Measurements from ENCODE around the gene ACRBP.

The ACRBP gene

DNA sequence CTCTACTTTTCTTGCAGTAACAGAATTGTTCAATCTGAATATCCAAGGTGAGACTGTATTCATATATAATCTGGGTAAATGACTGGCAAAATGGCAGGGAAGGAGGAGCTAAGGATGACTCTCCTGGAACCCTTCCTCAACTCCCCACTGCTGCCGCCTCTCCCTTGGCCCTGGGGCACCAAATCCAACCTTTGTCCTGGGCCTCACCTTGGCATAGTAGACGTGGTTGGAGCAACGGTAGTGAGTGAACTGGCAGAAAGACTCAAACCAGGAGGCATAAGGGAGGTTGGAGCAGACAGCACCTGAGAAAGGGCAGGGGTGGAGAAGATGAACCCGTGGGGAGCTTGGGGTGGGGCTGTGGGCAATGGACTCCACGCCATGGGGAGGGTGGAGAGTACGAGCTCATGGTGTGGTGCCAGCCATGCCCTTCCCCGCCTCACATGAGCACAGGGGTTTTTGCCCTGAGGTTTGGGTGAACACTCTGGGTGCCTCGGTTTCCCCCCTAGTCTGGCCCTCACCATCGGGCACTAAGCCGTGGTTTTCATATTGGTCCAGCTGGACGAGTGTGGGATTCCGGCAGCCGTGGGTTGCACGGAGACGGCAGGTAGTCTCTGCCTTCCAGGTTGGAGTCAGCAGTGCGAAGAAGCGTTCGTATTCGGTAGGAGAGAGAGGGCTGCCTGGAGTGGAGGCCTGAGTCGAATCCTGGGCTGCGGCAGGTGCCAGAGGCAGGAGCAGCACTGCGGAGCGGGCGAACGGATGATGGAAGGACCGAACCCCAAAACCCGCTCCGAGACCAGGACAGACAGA is 753 bp downstream of the ACRBP start:
- no peak for DNase-seq

DNA sequence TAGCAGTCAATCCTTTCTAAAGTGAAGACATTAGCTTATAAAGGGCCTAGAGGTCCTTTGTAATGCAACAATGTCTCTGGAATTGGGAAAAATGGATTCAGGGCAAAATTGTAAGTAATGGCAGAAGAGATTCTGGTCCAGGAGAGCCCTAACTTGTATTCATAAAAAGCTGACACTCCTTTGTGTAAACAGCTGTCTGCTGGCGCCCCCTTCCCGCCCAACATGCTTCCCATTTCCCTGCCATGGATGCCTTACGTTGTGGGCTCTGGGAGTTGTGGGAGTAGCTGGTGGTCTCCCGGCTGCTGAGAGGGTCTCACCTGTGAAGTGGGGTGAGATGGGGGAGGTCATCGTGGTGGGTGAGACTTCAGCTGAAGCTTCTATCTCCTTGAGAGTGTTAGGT is 2.3 kb downstream of the ACRBP start:
- DNase-seq = no peak

DNA sequence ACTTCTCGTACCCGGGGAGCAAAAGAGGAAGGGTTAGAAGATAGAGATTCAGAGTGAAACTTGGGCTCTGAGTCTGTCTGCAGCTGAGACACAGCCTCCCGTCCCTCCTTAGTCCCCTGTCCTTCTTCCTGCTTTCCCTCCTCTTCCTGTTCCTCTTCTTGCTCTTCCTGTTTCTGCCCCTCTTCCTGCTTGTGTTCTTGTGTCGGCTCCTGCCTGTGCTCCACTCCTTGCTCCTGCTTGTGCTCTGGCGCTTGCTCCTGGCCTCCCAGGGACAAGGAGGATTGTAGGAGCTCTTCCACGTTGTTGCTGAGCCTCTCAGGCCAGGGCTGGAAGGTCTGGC is 3.0 kb downstream of the ACRBP start:
- no peak for DNase-seq

DNA sequence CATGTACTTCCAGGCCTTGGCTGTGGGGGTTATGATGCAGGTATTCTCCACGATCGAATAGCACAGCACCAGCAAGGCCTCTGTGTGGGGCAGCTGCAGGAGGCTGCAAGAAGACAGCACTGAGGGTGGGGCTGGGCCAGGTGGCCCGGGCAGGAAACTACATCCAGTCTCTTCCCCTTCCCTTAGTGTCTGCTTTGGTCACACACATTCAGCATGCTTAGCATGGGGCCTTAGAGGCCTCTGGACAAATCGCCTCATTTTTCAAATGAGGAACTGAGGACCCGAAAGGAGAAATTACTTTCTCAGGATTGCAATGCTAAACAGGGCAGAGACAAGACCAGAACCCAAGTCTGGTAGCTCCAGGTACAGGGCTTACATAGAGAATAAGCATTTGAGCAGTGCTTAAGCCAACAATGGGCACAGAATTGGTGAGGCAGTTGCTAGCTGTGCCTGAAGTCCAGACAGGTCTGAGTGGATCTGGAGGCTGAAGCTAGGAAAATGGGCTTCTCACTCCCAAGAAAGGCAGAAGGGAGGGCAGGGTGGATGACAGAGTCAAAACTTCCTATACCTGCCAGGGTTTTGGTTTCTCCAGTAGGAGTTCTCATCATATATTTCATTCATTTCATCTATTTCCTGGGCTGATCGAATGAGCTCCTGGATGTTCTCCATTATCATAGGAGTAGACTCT is 3.5 kb downstream of the ACRBP start:
- DNase-seq = no peak

DNA sequence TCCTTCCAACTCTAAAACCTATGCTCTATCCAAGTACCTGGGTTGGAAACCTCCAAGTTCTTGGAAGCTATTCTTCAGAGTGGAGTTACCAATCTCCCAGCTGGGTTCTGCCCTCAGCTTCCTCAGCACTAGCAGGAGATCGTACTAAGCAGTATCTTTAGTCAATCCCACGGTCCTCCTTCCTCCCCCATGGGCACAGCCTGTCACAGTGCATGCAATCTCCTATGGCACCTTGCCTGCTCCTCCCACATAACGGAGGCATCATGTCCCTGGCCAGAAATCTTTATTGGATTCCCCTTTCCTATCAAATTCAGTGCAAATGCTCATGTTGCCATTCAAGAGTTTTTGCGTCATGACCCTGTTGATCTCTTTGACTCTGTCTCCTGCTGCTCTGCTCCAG is 6.1 kb downstream of the ACRBP start:
- DNase-seq = no peak

DNA sequence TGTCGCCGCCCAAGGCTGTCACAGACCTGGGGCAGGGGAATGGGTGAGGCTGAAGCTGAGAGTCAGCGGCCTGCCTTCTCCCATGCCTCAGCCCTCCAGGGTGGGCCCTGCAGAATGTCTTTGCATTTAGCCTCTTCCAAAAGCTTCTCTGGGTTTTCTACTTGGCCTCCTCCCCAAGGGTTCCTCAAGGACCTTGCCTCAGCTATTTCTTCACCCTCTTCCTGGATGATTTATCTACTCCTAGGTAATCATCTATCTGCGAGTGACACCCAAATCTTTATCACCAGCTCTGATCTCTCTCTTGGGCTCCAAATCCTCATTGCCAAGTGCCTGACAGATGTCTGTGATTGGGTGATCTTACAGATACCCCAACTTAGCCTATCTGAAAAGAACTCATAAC is 6.7 kb downstream of the ACRBP start:
- no peak for DNase-seq

DNA sequence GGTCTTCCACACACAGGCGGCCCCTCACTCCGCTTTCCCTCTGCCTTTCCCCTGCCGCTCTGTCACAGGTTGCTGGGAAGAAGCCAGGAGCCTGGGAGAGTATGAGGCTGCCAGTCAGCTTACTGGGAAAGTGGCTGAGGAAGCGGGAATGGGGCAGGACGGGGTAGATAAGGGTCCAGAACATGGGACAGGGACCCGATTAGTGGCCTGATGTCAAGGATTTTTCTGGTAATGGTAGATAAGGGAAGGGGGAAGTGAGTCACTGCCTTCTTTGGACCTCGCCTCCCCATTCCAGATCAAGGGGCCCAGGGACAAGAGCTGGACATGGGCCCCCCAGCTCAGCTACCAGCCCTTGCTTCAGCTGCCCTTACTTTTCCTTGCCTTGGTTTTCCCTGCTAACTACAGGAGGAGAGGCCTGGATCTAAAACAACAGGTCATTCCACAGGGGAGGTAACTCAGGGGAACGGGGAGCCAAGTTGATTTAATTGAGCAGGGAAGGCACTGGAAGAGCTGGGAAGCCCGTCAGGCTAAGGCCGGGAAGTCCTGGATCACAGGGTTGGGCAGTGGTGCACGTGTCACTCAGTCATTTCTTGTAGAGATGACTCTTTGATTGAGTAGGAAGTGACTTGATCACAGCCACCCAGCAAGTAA is 8.0 kb downstream of the ACRBP start:
- DNase-seq = no peak

DNA sequence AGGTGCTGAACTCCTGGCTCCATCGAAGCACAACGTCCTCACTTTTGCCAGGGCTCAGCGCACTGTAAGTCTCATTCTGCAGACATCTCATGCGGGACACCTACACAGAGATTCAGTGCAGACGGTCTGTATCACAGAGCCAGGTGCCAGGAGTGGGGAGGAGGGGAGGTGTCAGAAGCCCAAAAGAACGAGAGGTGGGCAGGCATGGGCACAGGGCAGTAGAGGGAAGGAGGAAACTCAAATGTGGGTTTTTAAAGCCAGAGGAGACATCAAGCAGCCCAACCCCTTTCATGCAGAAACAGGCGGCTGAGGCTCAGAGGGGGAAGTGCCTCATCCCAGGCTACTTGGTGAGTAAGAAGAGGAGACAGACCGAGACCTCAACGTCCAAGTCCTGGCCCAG is 8.9 kb downstream of the ACRBP start:
- no peak for DNase-seq

DNA sequence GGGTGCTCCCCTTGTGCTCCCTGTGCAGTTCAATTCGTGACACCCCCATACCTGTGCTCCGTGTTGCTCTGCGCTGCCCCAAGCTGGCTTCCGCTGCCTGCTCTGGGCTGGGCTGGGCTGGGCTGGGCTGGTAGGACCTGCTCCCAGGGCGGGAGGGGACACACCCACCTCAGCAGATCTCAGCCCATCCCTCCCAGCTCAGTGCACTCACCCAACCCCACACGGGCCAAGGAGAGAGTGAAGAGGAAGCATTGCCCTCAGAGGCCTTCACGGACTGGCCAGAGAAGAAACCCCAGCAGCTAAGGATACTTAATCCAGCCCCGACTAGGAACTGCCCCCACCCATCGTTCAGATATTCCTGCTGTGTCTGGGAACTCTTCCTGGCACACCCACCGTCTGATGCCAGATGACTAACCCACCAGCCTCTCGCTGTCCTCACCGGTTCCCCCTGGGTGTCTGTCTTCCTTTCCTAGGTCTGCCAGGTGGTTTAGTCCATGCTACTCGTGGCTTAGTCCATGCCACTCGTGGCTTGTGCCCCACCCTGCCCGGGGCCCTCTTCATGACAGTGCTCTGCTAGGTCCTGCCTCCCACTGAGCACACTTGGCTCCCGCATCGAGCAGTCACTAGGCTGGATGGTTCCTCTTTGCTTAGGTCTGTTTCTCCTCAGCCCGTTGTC is 11.2 kb downstream of the ACRBP start, which contains the start of gene LPAR5:
LPAR5 (minus strand) TSS at position 104 of the 676 bp plus-strand sequence. CDS start 14,711 bp downstream, outside the sequence.
- no peak for DNase-seq

DNA sequence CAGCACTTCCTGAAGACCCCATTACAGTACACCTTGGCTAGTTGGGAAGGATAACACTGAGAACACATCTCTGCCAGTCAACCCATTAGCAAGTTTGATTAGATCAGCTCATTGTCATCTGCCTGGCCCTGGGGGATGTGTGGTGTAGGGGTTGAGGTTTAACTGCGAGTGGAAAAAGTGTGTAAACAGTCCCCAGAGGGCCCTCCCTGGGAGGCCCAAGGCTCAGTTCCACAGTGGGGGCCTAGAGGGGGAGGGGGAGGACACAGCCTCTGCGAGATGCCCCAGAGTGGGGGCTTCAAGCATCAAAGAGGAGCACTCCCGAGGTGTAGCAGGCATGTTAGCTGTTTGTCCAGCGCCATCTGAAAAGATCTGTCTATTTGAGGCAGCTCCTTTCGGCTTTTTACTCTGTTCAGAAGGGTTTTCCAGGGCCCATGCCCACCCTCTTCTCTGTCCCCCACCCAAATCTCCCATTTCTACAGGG is 11.8 kb downstream of the ACRBP start:
- no peak for DNase-seq

DNA sequence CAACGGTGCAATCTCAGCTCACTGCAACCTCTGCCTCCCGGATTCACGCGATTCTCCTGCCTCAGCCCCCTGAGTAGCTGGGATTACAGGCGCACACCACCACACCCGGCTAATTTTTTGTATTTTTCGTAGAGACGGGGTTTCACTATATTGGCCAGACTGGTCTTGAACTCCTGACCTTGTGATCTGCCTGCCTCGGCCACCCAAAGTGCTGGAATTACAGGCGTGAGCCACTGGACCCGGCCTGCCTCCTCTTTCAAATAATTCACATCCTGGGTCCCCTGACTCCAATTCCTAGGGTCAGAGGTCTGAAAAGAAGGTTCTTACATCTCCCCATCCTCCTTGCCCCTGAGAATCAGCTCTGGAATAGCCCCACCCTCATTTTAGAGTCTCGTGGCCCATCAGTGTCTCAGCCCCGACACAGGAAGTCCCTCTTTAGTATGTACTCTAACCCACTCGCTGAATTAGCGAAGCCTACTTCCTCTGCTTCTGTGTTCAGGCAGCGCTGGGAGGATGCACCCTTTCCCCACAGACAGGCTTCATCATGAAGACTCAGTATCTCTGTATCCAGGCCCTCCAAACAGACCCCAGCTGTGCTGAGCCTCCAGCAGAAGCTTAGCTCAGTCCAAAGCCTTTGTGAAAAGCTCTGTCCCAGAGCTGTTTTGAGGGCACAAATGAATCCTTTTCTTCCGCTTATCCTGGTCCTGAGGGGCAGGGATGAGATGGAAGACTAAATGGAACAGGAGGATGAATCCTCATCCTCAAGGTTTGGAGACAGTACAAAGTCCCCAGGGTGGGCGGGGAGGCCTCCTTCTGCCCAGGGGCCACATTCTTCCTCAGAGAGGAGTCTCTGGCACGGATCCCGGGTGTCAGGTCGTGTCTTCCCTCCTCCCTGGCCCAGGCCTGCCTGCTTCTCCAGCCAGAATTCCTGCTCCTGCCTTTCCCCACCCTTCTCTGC is 14.9 kb downstream of the ACRBP start:
- no peak for DNase-seq

DNA sequence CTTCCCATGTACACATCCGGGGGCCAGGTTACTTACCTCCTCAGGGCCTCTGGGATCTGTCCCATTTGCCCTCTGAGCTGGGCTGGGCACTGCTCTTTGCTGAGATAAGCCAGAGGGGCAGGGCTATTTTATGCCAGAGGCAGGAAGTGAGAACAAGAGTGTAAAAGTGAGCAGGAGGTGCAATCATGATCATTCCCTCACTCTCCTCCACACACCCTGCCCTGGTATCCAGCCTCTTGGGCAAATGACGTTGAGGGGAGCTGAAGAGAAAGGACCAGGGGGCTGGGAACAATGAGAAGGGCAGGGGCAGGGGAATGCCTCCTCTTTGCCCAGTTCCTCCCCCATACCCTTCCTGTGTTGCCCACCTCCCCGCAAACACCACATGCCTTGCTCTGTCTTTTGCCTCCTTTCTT is 15.7 kb downstream of the ACRBP start:
- no peak for DNase-seq

DNA sequence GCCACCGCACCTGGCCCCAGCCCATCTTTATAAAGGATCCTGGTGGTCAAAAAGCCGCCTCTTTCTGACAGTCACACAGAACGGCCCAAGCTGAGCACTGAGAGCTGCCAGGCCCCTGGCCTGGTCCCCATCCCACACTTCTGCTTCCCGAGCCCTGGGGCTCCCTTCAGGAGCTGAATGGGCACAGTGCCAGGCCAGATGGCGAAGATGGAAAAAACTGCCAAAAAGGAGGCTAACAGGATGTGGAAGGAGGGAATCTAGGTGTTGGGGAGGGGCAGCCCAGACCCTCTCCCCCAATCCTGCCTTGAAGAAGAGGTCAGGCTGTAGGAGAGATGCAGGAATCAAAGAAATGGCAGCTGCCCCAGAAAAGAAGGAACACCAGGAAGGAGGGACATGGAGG is 16.5 kb downstream of the ACRBP start:
- DNase-seq = no peak

DNA sequence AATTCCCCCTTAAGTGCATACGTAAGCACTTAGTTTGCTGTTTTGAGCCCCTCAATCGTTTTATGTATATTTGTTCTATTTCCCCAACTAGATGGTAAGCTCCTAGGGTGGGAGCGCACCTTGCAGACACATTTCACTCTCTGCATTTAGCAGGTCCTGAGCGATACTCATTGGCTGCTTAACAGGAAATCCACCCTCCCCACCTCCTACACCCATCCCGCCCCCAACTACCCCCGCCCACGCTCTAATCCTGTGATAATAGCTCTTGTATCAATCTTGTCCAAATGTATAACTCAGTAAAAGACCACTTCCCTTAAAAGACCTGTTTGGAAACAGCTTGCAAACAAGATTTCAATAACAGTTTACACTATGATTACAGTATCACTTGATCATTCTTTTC is 19.6 kb downstream of the ACRBP start:
- DNase-seq = no peak

DNA sequence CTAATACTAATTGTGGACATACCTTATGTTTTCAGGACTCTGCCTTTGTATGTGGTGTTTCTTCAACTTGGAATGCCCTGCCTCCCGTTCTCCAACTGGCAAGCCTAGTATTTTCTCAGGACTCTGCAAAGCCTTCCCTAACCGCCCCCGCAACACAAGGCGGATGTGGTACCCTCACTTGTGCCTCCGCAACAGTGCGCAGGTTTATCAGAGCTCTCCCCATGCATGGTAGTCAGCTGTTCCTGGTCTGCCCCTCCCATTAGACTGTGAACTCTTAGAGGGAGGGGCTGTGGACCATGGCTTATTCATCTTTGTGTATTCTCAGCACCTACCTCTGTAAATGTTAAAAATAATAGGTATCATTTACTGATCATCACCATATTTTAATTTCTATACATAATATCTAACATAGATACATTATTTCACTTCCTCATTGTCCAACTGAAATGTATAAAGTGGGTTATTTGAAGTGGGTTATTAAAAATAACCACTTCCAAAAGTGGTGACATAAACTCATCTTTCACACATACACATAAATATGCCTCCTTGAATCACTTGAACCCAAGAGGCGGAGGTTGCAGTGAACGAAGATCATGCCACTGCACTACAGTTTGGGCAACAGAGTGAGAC is 20.5 kb downstream of the ACRBP start:
- no peak for DNase-seq

DNA sequence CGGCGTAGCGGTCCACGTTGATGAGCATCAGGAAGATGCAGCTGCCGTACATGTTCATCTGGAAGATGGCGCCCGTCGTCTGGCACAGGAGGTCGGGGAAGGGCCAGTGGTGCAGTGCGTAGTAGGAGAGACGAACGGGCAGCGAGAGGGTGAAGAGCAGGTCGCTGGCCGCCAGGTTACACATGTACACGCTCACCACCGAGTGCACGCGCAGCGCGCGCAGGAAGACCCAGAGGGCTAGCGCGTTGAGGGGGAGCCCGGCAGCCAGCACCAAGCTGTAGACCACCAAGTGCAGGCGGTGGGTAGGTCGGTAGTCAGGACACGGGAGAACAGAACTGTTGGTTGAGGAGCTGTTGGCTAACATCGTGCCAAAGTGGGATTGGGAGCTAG is 26.4 kb downstream of the ACRBP start:
- DNase-seq = no peak

DNA sequence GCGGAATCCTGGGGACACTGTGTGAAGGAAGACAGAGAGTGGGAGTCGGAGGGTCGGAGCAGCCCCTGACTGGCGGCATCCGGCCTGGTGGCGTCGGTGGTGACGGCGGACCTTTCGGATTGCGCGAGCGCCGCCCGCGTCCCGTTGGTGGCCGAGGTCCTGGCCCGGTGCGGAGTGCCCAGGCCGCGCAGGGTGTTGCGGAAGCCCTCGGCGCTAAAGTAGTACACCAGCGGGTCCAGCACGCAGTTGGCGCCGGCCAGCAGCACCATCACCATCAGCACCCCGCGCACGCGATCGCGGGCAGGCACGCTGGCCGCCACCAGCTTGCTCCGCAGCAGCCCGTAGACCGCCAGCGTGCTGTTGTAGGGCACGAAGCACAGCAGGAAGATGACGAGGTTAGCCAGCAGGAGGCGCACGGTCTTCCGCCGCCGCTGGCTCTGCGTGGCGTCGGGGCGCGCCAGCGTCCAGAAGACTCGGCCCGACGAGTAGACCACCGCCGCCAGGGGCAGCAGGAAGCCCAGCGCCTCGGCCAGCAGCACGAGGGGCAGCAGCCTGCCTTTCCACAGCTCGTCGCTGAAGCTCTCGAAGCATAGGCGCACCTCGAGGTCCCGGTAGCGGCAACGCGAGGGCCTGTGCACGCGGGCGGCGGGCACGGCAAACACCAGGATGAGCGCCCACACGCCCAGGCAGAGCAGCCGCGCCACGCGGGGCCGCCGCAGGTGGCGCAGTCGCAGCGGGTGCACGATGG is 26.9 kb downstream of the ACRBP start:
- no peak for DNase-seq

DNA sequence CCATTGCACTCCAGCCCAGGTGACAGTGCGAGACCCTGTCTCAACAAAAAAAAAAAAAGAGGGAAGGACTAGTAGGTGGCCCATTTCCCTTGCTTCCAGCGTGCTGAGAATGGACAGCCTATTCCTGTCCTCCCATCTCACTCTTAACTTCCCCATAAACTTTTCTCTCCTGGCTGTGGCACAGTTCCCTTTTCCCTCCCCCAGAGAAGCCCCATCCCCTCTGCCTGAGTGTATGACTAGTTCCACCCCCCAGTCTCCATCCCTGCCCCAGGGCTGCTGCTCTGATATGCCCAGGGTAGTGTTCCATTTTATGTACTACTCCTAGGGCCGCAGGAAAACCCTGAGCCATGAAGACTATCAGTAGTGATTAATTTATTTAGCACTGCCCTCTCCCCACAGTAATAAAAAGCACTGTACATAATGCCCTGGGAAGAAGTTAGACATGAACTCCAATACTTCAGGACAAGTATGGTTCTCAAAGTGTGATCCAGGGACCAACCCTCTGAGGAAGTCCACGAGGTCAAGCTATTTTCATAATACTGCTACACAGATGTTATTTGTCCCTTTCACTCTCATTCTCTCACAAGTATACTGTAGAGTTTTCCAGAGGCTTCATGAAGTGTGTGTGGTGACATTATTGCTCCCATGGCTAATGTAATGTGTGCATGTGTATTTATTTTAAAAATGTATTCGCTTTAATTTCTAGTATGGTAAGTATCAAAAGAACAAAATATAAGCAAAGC is 28.6 kb downstream of the ACRBP start:
- DNase-seq = no peak

DNA sequence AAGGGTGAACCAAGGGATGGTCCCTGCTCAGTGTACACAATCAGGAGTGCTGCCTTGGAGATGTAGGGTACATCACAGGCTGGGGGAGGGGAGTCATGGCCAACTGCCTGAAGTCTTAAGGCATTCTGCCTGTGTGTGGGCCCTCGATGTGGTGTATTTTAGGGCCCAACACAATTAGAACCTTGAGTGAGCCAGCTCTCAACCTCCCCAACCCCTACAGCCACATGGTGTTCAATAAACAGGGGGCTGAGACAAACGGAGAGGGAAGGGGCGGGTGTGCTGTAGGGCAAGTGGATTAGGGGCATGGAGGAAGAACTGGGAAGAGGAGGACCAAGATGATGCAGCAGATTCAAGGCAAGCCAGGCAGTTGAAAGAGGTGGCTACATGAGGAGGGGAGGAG is 31.4 kb downstream of the ACRBP start:
- DNase-seq = no peak

DNA sequence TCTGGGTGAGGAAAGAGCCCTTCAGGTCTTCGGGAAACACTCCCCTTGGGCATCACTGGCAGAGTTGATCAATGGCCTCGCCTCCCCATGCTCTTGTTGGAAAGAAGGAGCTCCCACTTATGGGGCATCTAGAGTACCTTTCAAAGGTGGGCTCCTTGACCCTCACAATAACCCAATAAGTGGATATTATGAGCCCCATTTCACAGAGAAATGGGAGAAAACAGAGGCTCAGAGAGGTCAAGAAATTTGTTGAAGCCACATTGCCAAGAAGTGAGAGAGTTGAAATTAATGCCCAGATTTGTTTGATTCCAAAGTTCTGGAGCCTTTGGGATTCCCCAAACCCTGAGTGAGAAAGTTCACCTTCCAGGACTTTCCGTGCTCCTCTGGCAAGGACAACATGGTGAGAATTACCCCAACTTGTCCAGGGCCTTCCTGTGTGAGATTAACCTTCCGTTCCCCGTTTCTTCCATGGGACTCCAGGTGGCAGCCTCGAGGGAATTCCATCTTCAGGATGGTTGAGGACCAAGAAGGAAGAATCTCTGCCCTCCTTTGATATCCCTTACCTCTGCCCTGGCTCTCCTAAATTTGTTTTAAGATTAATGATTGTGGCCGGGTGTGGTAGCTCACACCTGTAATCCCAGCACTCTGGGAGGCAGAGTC is 32.6 kb downstream of the ACRBP start:
- no peak for DNase-seq

Measured in GOT3 (cell line).